ENCODE data around the gene ANKS1B.
"Not testable (repeated sequence)": the region's sequence is repeated elsewhere in the genome, so short reads cannot be mapped to it uniquely, and the experiment has no call there.

Gene ANKS1B

GRCh38 chr12:98799822-98800221, 1184.9 kb downstream of the ANKS1B start:
- in situ Hi-C loops (cut with MboI; ENCODE audit: low sequenced_read_pairs), result no loop called here

GRCh38 chr12:98799146-98799810, 1185.5 kb downstream of the ANKS1B start:
- in situ Hi-C loops (cut with MboI; ENCODE audit: low sequenced_read_pairs), result no loop called here

DNA sequence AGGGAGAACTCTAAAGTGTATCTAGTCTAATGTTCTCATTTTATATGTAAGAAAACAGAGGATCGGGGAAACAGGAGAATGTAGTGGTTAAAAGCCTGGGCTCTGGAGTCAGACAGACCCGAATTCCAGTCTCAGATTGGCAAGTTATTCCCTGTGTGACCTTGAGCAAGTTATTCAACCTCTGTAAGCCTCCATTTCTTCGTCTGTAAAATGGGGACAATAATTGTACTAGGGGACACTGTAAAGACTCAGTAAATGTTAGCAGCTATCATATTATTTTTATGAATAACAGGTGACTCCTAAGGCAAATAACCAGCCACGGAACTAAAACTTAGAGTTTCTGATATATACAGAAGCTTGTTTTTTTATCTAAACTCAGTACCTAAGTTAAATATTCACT, 1187.5 kb downstream of the ANKS1B start:
- in situ Hi-C loops (cut with MboI; ENCODE audit: low sequenced_read_pairs), result no loop called here

- in situ Hi-C loops (cut with MboI; ENCODE audit: low sequenced_read_pairs), result no loop called here
These were observed 1188.0 kb downstream of the ANKS1B start for GRCh38 chr12:98796745-98797144.

DNA sequence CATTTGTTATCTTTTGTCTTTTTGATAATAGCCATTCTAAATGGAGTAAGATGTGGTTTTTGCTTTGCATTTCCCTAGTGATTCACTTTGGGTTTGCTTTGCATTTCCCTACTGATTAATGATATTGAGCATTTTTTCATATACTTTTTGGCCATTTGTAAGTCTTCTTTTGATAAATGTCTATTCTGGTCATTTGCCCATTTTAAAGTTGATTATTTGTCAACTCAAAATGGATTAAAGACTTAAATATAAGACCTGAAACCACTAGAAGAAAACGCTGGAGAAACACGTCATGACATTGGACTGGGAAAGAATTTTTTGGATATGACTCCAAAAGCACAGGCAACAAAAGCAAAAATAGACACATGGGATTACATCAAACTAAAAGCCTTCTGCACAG, 1191.6 kb downstream of the ANKS1B start:
- in situ Hi-C loops (cut with MboI; ENCODE audit: low sequenced_read_pairs), result no loop called here

GRCh38 chr12:98791406-98791805, 1193.3 kb downstream of the ANKS1B start:
- in situ Hi-C loops (cut with MboI; ENCODE audit: low sequenced_read_pairs), result no loop called here

DNA sequence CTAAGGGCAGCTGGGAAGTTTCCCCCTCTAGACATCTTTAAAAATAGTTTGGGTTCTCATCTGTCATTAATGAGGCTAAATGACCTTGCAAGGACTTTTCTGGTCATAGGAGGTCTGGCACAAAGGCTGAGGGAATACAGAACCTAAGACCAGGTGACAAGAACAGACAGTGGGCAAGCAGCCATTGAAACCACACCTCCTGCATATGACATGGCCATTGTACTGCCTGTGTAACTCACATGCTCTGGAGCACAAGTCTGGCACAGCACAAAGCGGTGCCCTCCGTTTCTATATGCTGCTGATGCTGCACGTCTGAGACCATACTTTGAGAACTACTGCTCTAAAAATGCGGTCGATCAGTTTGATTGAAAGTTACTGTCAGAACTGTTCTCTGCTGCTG, 1196.3 kb downstream of the ANKS1B start:
- in situ Hi-C loops (cut with MboI; ENCODE audit: low sequenced_read_pairs), result no loop called here

DNA sequence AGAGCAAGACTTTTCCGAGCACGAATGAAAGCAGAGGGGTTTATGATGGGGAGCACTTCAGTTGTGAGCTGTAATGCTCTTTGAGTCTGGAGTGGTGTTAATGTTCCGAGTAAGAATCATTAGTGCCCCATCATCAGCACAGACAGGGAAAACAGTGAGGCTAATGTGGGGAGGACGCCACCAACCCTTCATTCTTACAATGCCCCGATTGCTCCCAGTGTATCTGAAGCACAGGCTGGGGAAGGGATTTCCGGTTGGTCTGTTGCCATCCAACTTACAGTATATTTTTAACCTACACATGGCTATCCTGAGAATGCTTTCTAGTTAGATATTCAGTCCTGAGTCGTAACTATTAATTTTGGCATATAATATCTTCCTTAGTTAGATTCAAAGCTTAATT, 1198.1 kb downstream of the ANKS1B start:
- in situ Hi-C loops (cut with MboI; ENCODE audit: low sequenced_read_pairs), result no loop called here

- in situ Hi-C loops (cut with MboI; ENCODE audit: low sequenced_read_pairs), result no loop called here
These were observed 1201.3 kb downstream of the ANKS1B start for GRCh38 chr12:98783420-98783819.

DNA sequence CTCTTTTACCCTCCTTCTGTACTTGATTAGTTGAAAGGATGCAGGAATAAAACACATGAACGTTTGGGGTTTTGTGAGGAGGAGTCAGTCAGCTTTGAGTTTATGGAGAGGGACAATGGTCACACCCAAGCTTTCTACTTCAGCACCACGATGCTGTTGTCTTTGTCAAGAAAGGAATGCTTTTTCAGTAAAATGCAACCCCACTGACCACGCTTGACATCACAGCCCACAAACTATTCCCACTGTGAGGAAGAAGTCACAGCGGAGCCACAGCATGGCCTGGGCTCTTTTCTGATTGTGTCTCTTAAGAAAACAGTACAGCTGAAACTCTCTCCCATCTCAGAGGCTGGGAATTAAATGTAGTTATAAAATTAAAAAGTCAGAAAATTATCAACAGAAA, 1204.5 kb downstream of the ANKS1B start:
- in situ Hi-C loops (cut with MboI; ENCODE audit: low sequenced_read_pairs), result no loop called here

DNA sequence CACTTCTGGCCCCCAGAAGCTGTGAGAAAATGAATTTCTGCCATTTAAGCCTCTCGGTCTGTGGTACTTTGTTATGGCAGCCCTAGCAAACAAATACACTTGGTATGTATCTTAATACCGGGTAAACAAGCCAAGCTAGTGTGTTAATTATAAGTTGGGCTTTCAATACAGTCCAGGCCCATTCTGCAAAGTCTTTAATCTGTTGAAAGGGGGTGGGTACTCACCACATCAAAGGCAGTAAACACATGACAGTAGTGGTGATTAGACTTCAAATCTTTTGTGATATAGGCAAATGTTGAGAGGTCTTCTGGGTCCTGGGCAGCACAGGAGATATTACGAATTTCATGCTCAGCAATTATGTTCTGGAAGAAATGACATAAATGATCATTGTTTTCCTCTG, 1211.9 kb downstream of the ANKS1B start:
- in situ Hi-C loops (cut with MboI; ENCODE audit: low sequenced_read_pairs), result no loop called here

DNA sequence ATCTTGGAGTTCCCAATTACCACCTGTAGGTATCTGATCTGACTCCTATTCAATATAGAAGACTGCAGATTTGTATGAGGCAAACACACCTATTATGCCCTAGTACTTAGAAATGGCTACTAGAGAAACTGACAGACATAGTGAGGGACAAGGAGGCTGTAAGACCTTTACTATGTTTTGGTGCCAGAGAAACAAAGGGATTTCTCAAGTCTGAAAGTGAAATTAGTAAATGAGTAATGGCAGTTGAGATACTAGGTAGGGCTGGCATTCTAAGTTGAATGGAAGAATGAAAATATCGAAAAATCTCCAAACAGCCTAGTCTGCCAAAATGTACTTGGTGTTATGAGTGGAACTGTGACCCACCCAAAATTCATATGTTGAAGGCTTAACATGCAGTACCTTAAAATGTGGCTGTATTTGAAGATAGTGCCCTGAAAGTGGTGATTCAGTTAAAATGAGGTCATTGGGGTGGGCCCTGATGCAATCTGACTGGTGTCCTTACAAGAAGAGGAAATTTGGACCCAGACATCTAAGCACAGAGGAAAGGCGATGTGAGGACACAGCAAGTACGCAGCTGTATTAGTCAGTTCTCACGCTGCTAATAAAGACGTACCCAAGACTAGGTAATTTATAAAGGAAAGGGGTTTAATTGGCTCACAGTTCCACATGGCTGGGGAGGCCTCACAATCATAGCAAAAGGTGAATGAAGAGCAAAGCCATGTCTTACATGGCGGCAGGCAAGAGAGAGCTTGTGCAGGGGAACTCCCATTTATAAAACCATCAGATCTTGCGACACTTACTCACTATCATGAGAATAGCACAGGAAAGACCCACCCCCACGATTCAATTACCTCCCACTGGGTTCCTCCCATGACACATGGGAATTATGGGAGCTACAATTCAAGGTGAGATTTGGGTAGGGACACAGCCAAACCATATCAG, 1212.7 kb downstream of the ANKS1B start:
- in situ Hi-C loops (cut with MboI; ENCODE audit: low sequenced_read_pairs), result no loop called here

GRCh38 chr12:98770230-98770629, 1214.5 kb downstream of the ANKS1B start:
- in situ Hi-C loops (cut with MboI; ENCODE audit: low sequenced_read_pairs), result no loop called here

DNA sequence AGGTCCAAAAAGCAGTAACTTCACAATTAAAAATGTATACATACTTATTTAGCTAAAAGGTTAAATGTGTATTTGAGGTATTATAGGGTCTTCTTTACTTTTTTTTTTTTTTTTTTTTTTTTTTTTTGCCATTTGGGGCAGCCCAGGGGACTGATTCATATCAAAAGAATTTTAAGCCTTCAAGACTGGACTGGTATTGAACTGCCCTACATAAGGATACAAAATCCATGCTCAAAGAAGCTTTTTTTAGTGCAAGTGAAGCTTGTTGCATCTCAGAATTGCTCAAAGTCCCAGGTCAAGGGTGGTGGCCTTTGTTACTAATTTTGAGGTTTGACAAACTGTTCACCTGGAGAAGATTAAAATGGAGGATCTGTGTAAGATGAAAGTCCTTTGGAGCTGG, 1215.7 kb downstream of the ANKS1B start:
- in situ Hi-C loops (cut with MboI; ENCODE audit: low sequenced_read_pairs), result no loop called here

DNA sequence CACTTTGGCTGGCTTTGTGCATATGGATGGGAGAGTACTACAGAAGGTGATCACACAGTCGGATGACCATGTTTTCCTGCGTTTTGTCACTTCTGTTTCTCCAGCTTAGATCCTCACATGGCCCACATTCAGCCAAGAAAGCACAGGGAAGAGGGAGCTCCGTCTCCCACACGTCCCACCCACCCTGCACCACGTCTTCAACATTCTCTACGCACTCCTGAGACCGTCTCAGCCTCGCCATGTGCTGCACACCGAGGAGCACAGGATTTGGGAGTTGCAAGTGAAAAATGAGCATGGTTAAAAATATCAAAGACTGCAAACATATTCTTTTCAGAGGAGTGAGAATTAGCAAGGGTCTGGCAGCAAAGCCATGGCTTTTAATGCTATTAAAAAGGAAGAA, 1217.5 kb downstream of the ANKS1B start:
- in situ Hi-C loops (cut with MboI; ENCODE audit: low sequenced_read_pairs), result no loop called here

DNA sequence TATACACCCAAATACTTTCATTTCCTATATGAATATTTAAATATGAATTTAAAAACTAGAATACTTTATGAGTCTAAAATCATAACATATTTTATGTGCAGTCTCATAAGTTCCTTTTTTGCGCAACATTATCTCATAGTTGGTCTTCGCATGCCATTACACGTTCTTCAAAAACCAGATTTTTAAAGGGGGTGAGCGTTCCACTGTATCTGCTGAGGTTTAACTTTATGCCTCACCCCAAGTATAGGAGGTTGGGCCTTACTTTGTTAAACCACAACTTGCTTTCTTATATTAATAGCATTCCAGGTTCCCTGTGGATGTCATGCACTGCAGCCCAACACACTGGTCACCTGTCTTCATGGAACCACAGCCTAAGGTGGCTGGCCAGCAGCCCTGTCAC, 1221.1 kb downstream of the ANKS1B start:
- in situ Hi-C loops (cut with MboI; ENCODE audit: low sequenced_read_pairs), result no loop called here

GRCh38 chr12:98758331-98758730, 1226.4 kb downstream of the ANKS1B start:
- in situ Hi-C loops (cut with MboI; ENCODE audit: low sequenced_read_pairs), result no loop called here

DNA sequence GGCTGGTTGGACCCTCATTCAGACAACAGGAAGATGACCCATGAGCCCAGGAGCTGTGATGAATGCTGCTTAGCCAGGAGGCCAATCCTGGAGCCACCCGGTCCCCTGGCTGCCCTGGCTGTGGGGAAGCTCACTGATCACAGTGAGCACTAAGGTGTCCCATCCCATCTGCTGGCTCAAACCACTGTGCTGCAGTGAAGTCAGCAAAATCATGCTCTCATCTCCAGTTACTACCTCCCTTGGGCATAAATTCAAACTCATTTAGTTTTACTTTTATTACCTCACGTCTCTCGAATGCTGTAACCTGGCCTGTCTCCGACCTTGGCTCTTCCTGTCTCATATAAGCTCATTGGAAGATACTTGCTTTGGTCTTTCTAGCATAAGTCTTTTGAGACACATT, 1227.3 kb downstream of the ANKS1B start:
- in situ Hi-C loops (cut with MboI; ENCODE audit: low sequenced_read_pairs), result no loop called here

DNA sequence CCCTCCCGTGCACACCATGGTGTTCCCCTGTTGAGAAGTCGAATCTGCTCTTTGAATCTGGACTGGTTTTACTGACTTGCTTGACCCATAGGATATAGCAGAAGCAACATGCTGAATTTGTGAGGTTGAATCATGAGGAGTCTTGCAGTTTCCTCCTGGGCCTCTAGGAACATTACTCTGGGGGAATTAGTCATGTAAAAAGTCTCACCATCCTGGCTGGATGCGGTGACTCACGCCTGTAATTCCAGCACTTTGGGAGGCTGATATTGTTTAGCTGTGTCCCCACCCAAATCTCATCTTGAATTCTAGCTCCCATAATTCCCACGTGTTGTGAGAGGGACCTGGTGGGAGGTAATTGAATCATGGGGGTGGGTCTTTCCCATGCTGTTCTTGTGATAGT, 1228.9 kb downstream of the ANKS1B start:
- in situ Hi-C loops (cut with MboI; ENCODE audit: low sequenced_read_pairs), result not testable (repeated sequence)

- in situ Hi-C loops (cut with MboI; ENCODE audit: low sequenced_read_pairs), result no loop called here
These were observed 1230.6 kb downstream of the ANKS1B start for GRCh38 chr12:98754095-98754494.

- in situ Hi-C loops (cut with MboI; ENCODE audit: low sequenced_read_pairs), result no loop called here
These were observed 1232.0 kb downstream of the ANKS1B start for GRCh38 chr12:98752726-98753125.

GRCh38 chr12:98751580-98752115, 1233.1 kb downstream of the ANKS1B start:
- in situ Hi-C loops (cut with MboI; ENCODE audit: low sequenced_read_pairs), result no loop called here
